HG02678 (cell line): ENCODE results near the gene SP2.

Source experiments
- ATAC-seq: cut with Tn5 transposase; IDR thresholded peaks from one replicate; pipeline ENCODE4 v1.9.1; 2021; ENCODE audit warnings: mild to moderate bottlenecking, moderate library complexity; ENCODE audit not compliant: unreplicated experiment

SP2 gene

DNA sequence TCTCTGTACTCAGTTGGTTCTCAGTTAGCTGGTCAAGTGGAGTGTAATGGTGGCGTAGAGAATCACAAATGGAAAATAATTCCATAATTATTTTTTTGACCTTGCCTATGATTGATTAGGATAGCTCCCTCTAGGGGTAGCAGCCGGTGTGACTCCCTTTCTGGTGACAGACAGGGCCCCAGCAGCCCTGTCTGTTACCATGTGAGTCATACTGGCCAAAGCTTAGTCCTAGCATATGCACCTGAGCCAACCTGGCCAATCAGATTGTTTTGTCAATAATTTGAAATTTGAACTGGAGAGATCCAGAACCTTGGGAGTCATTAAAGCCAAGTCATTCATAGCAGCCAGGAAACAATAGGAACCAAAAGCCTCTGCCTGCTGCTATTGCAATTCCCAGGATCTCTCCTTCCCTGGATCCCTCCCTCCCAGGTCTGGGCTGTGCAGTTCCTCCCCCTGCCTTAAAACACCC, 50.9 kb downstream of the SP2 start:
- ATAC-seq = peak; percentile 55

DNA sequence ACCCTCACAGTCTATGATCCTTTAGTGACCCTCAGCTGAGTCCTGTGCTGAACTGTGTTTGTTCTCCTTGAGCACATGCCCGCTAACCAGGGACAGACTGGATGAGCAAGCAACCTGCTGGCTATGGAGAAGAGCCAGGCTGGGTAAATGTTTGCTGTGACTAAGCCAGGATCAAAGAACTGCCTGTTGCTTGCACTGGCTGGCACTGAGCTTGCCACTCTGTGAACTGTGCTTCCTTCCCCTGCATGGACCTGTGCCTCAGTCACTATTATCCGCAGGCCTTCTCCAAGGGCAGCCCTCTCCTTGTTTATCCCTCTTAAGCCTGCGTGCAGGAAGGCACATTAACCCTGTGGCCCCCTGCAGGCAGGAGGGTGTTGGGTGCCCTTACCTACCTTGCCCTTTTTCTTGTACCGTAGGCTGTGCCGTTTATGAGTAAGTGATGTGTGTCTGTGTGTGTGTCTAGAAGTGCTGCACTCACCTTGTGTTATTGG, 52.7 kb downstream of the SP2 start:
- no peak for ATAC-seq

DNA sequence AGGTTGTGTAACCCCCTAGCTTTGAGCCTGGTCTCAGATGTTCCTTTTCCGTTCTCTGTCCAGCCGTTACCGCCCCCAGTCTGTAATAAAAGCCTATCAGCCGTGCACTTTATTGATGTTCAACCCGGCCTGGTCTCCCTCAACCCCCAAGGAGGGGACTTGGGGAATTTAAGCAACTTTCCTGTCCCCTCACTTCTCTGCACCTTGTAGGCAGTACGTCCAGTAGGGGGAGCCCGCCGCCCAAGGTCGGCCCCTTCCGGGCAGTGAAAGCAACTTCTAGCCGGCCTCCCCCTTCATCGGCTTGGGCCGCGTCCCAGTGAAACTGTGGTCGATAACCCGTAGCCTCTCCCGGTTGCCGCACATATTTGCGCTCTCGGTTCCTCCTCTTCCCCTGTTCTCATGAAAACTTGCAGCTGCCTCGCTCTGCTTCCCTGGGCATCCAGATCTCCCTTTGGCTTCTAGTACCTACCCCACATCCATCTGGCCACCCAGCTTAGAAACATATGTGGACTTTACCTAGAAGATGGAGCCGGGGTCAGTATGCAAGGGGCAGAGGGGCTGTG, 53.2 kb downstream of the SP2 start:
- ATAC-seq = no peak

DNA sequence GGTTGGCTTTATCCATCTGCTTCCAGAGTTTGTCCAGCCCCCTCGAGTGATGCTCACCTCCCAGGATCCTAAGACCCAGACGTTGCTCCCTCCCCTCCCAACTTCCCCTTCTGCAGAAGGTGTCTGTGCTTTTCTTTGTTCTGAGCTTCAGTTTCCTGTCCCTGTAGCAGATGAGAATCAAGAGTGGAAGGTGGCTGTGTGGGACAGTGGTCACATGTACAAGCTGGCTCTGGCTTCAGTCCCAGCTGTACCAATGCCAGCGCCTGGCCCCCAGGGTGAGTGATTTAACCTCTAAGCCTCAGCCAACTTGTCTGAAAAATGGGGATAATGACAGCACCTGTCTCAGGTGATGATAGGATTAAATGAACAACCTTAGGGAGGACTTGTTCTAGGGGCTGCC, 53.9 kb downstream of the SP2 start:
- no peak for ATAC-seq

DNA sequence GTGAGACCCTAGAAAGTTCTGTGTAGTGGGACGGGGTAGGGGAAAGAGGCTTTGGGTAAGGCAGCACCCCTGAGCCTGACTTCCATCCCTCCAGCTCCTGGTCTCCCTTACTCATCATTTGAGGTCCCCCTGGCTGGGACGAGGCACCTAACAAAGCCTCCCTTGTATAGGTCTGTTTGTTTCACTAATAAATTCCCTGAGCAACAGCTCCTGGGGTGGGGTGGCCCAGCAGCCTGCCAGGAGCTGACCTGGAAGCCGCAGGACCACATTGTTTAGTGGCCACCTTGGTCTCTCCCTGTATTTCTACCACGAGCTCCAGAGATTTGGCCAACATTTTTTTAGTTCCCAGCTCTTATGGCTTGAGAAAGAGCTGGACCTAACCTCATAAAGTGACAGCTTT, 54.4 kb downstream of the SP2 start:
- no peak for ATAC-seq

DNA sequence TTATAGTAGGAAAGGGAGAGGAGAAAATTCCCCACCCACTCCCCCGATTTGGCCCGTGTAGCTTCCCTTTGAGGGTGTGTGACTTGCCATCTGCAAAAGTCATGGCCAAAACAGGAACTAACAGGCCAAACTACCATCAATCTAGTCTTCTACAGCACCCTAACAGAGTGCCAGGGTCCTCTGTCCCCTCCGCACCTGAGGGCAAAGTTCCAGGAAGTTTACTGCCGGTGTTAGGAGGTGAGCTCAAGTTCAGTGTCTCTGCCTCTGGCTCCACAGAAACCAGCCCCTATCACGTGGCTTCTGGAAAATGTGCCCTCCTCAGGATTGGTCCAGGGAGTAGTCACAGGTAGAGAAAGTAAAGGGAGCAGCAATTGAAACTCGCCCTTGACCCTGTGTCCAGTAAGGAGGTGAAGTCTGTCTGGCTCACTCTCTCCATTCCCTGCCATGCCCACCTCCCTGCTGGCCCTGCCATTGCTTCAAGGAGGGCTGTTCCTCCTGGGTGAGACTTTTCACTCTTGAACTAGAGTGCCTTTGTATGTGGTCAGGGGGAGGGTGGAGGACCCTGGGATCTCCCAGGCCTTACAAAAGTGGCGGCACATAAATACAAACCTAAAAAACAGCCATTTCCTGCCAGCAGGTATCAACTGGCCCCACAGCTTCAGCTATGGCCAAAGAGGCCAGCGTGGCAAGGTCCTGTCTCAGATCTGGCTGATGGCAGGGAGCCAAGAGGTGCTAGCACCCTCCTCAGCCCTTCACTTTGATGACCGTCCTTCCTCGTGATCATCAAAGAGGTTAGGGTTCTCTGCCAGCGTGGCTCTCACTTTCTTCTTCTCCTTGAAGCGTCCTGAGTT, 56.4 kb downstream of the SP2 start:
- no peak for ATAC-seq

DNA sequence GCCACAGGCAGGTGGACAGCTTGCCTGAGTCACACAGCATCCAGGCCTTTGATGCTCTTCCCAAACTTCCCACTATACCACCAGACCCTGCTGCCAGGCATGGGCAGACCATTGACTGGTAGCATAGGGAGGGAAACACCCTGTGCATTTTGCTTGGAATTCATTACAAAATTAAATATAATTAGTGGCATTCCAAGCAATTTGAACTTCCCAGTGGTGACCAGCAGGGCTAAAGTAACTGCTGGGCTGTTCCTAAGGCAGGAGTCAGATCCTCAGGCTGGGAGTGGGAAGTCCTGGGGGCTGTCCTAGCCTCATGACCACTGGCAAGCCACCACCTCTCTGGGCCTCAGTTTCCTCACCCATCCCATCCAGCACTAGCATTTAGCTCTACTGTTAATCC, 57.9 kb downstream of the SP2 start:
- no peak for ATAC-seq

DNA sequence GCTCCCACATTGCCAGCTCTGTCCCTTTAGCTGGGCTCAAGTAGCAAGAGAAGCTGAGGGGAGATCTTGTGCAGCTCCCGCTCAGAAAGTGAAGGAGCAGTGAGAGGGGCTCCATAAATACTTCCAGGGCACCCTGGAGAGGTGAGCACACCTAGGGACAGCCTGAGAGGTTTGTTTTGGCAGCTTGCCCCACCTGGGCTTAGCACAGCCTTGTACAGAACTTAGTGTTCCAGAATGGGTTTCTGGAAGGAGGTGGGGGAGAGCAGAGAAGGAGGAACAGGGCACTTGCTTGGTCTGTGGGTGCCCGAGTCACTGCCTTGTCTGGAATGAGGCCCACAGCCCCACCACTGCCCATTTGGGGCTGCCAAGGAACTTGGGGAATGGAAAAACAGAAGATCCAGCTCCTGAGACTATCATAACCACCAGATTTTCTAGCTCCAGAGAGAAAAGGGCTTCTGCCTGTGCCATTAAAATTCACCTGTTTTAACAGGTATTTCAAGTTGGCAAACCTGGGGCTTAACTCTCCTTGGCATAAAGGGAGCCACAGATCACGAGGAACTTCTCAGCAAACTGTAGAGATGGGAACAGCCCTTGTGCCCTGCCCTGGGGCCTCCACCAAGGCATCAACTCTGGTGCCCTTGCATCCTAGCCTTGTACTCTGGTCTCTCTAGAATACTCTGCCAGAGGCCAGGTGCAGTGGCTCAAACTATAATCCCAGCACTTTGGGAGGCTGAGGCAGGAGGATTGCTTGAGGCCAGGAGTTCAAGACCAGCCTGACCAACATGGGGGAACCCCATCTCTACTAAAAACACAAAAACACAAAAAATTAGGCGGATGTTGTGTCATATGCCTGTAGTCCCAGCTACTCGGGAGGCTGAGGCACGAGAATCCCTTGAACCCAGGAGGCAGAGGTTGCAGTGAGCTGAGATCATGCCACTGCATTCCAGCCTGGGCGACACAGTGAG, 59.7 kb downstream of the SP2 start:
- no peak for ATAC-seq

DNA sequence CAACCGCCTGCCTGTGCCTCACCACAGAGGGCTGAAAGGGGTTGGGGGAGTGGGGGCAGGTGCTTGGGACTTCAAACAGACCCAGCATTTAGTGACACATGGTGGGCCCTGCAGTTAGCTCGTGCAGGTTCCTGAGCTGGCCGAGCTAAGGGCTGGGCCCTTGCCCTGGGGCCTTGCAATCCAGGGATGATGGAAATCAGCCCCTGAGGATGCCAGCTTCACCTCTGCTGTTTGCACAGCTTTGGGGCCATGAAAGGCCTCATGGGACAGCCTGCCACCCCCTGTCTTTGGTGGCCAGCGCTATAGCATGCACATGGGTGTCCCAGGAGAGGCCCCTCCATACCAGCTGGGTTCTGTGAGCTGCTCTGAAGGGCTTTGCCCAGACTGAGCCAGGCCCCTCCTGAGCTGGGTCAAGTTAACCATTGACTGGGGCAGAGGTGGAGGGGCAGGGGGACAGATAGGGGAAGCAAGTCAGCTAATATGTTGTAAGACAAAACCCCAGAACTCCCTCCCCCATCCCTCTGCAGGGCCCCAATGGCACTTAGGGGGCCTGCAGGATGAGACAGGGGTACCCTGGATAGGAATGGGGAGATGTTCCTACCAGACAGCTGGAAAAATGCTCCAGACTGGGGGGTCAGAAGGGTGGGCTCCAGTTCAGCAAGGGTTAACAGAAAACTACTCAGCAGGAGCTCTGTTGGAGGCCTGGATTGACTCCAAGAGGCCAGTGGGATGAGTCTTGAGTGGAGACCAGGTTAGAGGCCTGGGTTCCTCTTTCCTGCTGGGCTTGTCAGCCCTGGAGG, 61.0 kb downstream of the SP2 start:
- no peak for ATAC-seq

DNA sequence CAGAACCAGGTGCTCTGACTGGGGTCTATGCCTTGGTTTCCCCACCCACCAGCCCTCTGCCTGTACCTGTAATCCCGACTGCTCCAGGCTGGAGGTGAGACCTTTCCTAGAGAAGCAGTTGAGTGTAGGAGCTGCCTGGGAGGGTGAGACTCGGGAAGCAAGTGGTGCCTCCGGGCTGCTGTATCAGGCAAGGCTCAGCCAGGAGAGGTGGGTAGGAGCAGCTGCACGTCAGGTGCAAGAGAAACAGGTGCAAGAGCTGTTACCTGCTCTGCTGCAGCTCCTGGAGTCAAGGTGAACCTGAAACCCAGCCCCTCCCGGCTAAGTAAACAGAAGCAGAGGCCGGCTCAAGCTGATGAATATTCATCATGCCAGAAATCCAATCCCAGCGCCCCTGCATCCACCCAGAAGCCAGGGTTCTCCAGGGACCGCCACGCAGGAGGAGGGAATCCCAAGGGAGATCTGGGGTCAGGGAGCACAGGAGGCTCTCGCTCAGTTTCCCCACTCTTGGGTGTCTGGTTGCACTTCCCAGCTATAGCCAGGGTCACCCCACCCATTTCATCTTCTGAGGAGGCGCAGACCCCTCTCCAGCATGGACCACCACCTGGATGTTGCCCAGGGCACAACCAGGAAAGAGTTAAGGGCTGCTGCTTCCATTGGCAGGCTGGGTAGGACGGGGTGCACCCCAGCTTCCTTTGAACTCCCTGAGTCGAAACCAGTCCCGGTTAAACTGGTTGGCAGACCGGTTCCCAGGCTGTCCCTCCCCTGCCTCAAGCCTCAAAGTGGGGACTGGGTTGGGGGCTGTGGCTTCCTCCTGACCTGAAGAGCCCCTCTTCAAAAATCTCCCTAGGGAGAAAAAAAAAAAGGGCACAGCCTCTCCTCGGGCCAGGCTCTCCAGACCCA, 61.8 kb downstream of the SP2 start, which contains the start of gene PRR15L:
TSS of gene PRR15L (minus strand) at position 293 of the 900 bp plus-strand sequence. CDS start 4,649 bp downstream, outside the sequence.
- no peak for ATAC-seq

DNA sequence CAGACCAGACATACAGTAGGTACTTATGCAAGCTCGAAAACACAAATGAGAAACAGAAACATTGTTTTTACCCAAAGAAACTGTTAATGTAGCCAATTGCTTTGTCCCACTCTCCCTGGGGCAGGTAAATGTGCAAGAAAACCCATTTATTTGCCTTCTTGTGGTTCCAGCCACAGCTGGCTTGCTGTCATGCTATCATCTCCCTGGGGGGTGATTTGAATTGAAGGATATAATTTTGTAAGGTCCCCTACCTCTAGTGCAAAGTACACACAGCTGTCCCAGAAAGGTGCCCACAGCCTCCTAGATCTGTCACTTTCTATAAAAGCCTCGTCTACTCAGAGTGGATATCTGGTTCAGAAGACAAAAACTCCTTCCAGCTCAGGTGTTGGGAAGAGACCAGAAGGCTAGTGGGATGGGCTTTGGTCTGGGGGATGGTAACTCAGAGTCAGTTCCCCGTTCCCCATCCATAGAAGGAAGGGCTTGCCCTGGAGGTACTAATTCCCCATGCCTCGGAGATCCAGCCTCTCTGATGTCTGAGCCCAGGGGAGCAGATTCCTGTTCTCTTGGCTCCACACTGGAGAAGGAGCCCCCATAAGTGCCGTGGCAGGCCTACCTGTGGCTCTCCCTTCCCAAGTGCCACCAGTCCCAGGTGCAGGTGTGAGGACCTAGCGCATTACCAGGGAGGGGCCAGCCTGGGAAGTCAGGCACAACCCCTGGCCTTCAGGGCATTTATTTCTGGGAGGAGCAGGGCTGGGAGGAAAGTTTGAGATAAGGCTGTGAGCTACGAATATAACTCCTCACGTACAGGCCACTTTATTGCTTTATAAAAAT, 64.0 kb downstream of the SP2 start:
- ATAC-seq = no peak

DNA sequence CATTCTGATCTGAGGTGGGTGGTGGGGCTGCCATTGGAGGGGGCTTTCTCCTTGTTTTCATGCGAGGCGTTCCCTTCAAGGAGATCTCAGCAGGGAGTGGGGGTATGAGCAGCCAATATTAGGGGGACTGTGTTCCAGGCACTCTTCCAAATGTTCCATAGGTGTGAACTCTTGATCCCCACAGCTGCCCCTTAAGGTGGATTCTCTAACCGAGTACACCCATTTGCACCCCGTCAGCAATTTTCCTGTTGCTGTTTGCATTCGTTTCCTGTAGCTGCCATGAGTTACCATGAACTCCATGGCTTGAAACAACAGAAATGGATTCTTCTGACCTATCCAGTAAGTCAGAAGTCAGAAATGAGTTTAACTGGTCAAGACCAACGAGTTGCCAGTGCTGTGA, 65.4 kb downstream of the SP2 start:
- no peak for ATAC-seq

DNA sequence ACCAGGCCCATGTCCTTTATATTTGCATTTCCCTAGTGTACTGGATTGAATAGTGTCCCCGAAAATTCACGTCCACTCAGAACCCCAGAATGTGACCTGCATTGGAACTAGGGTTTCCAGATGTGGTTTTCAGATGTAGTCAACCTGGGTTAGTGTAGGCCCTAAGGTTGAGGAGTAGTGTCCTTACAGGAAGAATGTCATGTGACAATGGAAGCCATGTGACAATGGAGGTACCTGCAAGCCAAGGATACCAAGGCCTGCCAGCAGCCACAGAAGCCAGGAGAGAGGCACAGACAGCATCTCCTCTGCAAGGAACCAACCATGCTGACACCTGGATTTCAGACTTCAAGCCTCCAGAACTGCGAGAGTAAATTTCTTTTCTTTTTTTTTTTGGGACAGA, 66.9 kb downstream of the SP2 start:
- ATAC-seq = no peak

DNA sequence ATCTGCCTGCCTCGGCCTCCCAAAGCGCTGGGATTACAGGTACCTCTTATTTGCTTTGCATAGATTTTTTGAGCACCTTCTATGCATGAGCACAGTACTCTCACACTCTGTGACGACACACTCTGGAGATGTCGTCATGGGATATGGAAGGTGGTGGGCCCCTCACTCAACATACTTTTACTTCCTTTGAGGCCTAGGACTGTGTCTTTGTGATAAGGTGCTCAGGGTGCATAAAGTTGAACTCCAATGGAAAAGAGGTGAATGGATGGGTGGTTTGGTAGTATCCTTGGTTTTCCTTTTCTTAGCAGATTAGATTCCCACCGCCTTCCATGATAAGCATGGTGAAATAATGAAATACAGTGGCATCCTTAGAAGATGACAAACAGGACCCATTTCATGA, 68.8 kb downstream of the SP2 start:
- no peak for ATAC-seq

DNA sequence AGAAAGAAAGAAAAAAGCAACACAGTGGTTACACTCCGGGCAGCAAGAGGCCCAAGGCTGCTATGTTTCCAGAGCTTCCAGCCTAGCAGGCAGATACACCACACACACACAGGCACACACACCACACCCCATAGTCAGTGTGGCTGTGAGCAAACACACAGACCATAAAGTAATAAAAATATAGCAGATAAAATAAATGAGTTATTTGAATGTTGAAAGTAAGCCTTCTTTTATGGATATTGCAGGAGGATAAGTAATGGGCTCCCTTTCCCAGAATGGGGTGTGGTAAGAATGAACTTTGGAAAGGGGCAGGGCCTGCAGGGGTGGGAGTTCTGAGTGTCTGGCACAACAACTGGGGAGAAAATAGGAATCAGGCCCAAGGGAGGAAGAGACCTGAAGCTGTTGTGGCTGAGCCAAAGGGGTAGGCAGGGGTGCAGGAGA, 70.1 kb downstream of the SP2 start:
- ATAC-seq = no peak

DNA sequence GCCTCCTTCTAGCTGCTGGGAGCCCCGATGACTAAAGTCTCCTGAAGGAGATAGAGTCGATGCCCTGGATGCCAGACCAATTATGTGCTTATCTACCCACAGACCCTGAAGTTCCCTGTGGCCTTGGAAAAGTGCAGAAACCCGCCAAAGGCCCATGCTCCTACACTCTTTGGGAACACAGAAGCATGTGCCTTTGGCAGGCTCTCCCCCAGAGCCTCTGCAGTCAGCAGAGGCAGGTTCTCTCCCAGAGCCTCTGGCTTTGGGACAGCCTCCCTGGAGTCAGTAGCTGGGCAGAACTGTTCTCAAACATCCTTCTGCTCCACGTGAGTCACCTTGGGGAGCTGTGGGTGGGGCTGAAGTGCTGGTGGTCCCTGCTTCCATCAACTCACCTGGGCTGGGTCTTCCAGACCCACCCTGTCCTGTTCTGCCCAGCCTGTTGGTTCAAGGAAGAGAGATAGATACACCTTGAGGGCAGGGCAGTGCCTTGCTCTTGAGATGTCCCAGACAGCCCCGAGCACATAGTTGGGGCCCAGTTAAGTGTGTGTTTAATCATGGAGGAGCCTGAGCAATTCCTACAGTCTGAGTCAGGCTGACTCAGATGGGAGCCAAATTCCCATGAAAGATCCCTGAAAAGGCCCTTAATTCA, 71.7 kb downstream of the SP2 start:
- ATAC-seq = no peak

DNA sequence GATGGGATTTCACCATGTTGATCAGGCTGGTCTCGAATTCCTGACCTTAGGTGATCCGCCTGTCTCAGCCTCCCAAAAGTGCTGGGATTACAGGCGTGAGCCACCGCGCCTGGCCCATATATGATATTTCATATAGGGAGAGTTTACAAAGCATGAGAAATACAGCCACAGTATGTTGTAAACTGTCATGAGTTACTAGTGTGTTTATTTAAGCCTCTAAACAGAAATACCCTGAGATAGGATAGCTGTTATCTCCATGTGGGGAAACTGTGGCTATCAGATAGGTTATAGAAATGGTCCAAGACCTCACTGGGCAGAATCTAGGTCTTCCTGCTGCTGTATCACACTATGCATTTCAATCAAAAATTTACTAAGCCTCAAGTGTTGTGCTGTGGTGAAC, 72.8 kb downstream of the SP2 start:
- ATAC-seq = no peak
